Uterus (tissue), 2 donors: ENCODE results near the gene RUNX1.

ENCODE experiments used
- CTCF ChIP-seq, 4 experiments: fragments of 200-600 bp in 2 of 4; fragments of 450-650 bp in 2 of 4; sonication (generic) in 2 of 4; IDR thresholded peaks; one replicate each; pipeline ENCODE4 v1.5.1; 2016 to 2019; ENCODE audit warnings: antibody characterized with exemption in 4 of 4, mild to moderate bottlenecking in 2 of 4, moderate library complexity in 1 of 4
- POLR2A ChIP-seq, 2 donors: fragments of 450-650 bp; IDR thresholded peaks; one replicate each; pipeline ENCODE4 v1.6.1; 2016; ENCODE audit warnings: antibody characterized with exemption in 2 of 2, mild to moderate bottlenecking in 1 of 2, moderate library complexity in 1 of 2

- TF ChIP-seq CTCF (IDR thresholded peaks at IDR 0.05) (no peak), POLR2A (IDR thresholded peaks at IDR 0.05) (no peak)
Measured at GRCh38 chr21:34922479-34922878, 126.6 kb downstream of the RUNX1 start.
